ENCODE data around the gene SCNN1G. TPM values are rescaled to one million over a fixed set of nuclear protein-coding genes. Genes with fewer than 3 reads are reported as not detected.

SCNN1G gene
- total RNA-seq, 1 donor from 2014 or later = not detected

DNA sequence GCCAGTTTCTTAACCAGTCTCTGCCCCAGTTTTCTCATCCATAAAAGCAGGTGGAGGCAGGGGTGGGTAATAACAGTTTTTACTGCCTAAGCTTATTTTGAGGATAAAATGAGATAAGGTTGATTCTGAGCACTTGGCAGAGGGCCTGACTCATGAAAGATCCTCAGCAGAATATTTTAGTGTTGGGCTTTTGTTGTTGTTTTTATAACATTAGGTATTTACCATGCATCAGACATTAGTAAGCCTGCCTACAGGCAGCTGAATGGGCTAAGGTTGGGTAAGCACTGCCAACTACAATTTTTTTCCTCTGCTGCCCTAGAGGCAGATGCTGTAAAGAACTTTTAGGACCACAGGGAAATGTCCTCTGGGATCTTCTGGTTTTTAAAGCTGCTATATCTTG is 43.1 kb downstream of the SCNN1G start:
- Mint-ChIP-seq H3K4me1 (ENCODE audit: unreplicated experiment) (no peaks in the 10 kb centered on the region), H3K36me3 (ENCODE audit: low read depth, unreplicated experiment) (no peaks in the 10 kb centered on the region), H3K4me3 (ENCODE audit: unreplicated experiment) (no peak overlapping the region), H3K27me3 (ENCODE audit: unreplicated experiment) (no peaks in the 10 kb centered on the region), H3K9me3 (ENCODE audit: unreplicated experiment) (no peaks in the 10 kb centered on the region), H3K27ac (ENCODE audit: unreplicated experiment) (no peak overlapping the region)
- DNase-seq (ENCODE audit: low spot score) = no peak
- no peak for TF ChIP-seq CTCF (IDR thresholded peaks at IDR 0.05; ENCODE audit: unreplicated experiment)

DNA sequence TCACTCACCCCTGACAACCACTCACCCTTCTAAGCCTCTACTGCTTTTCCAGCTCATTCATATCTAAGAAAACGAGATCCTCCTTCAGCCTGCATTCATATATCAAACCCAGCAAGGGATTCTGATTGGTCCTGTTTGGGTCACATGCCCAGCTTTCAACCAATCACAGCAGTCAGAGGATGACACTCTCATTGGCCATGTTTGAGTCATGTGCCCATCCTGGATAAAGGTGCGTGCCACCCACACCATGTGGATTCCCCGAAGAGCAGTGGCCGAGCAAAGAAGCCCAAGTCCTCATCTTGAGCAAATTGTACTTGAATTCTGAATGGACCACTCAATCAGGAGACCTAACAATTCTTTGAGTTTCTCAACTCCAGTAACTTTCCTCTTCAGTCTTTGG is 45.0 kb downstream of the SCNN1G start:
- no peaks in the 10 kb centered on the region for H3K36me3 Mint-ChIP-seq (ENCODE audit: low read depth, unreplicated experiment)
- DNase-seq (ENCODE audit: low spot score) = no peak
- no peaks in the 10 kb centered on the region for H3K9me3 Mint-ChIP-seq (ENCODE audit: unreplicated experiment)
- H3K4me1 Mint-ChIP-seq (ENCODE audit: unreplicated experiment) = no peaks in the 10 kb centered on the region
- peaks cover 2% of the 10 kb centered on the region for H3K27me3 Mint-ChIP-seq (ENCODE audit: unreplicated experiment)
- H3K4me3 Mint-ChIP-seq (ENCODE audit: unreplicated experiment) = no peak overlapping the region
- TF ChIP-seq CTCF (IDR thresholded peaks at IDR 0.05; ENCODE audit: unreplicated experiment) = no peak
- H3K27ac Mint-ChIP-seq (ENCODE audit: unreplicated experiment) = no peak overlapping the region

GRCh38 chr16:23229714-23230113 is 47.2 kb downstream of the SCNN1G start:
- no peaks in the 10 kb centered on the region for H3K9me3 Mint-ChIP-seq (ENCODE audit: unreplicated experiment)
- H3K27me3 Mint-ChIP-seq (ENCODE audit: unreplicated experiment) = peaks cover 2% of the 10 kb centered on the region
- H3K27ac Mint-ChIP-seq (ENCODE audit: unreplicated experiment) = no peak overlapping the region
- H3K36me3 Mint-ChIP-seq (ENCODE audit: low read depth, unreplicated experiment) = no peaks in the 10 kb centered on the region
- no peak for TF ChIP-seq CTCF (IDR thresholded peaks at IDR 0.05; ENCODE audit: unreplicated experiment)
- no peaks in the 10 kb centered on the region for H3K4me1 Mint-ChIP-seq (ENCODE audit: unreplicated experiment)
- no peak for DNase-seq (ENCODE audit: low spot score)
- H3K4me3 Mint-ChIP-seq (ENCODE audit: unreplicated experiment) = no peak overlapping the region

GRCh38 chr16:23232806-23233205 is 50.3 kb downstream of the SCNN1G start:
- Mint-ChIP-seq H3K4me1 (ENCODE audit: unreplicated experiment) (no peaks in the 10 kb centered on the region), H3K9me3 (ENCODE audit: unreplicated experiment) (no peaks in the 10 kb centered on the region), H3K27ac (ENCODE audit: unreplicated experiment) (no peak overlapping the region), H3K27me3 (ENCODE audit: unreplicated experiment) (peaks cover 2% of the 10 kb centered on the region), H3K4me3 (ENCODE audit: unreplicated experiment) (no peak overlapping the region), H3K36me3 (ENCODE audit: low read depth, unreplicated experiment) (no peaks in the 10 kb centered on the region)
- TF ChIP-seq CTCF (IDR thresholded peaks at IDR 0.05; ENCODE audit: unreplicated experiment) = no peak
- DNase-seq (ENCODE audit: low spot score) = no peak

DNA sequence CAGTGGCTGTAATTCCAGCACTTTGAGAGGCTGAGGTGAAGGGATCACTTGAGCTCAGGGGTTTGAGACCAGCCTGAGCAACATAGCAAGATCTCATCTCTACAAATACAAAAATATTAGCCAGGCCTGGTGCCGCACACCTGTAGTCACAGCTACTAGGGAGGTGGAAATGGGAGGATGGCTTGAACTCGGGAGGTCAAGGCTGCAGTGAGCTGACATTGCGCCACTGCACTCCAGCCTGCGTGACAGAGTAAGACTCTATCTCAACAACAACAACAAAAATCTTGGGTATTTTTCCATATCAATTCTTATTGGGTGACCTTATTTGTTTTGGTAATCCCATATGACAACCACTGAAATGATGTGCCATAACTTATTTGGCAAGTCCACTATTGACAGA is 52.6 kb downstream of the SCNN1G start:
- no peaks in the 10 kb centered on the region for H3K4me1 Mint-ChIP-seq (ENCODE audit: unreplicated experiment)
- H3K27ac Mint-ChIP-seq (ENCODE audit: unreplicated experiment) = no peak overlapping the region
- H3K36me3 Mint-ChIP-seq (ENCODE audit: low read depth, unreplicated experiment) = no peaks in the 10 kb centered on the region
- DNase-seq (ENCODE audit: low spot score) = no peak
- no peak overlapping the region for H3K4me3 Mint-ChIP-seq (ENCODE audit: unreplicated experiment)
- no peak for TF ChIP-seq CTCF (IDR thresholded peaks at IDR 0.05; ENCODE audit: unreplicated experiment)
- H3K9me3 Mint-ChIP-seq (ENCODE audit: unreplicated experiment) = no peaks in the 10 kb centered on the region
- H3K27me3 Mint-ChIP-seq (ENCODE audit: unreplicated experiment) = peaks cover 2% of the 10 kb centered on the region
